K562 (cell line): Measurements from ENCODE around the gene TBX1.

Experiments
- FOXJ3 ChIP-seq: sonication (generic); formaldehyde crosslinking; IDR thresholded peaks from 2 replicates; pipeline ENCODE4 v1.4.0; 2020; ENCODE audit warnings: mild to moderate bottlenecking, missing genetic modification reagents
- NFIC ChIP-seq: fragments of 450-650 bp; IDR thresholded peaks from 2 replicates; pipeline ENCODE4 v1.6.1; 2017; ENCODE audit warnings: mild to moderate bottlenecking, inconsistent platforms
- POLR2AphosphoS5 ChIP-seq: IDR thresholded peaks from 2 replicates; pipeline ENCODE4 v1.6.1; 2011; ENCODE audit warnings: mild to moderate bottlenecking, low read depth, low read length, moderate library complexity; ENCODE audit not compliant: control insufficient read depth, insufficient read depth
- RBM39 ChIP-seq: fragments of 200-400 bp; formaldehyde crosslinking; optimal IDR thresholded peaks from 2 replicates; pipeline ENCODE3; 2018; ENCODE audit warnings: low read depth, low read length
- SP1 ChIP-seq: sonication (generic); formaldehyde crosslinking; IDR thresholded peaks from 2 replicates; pipeline ENCODE4 v1.8.1; 2022; ENCODE audit warnings: mild to moderate bottlenecking, missing genetic modification reagents
- STAG1 ChIP-seq: sonication (generic); formaldehyde crosslinking; IDR thresholded peaks from 2 replicates; pipeline ENCODE4 v1.5.0; 2020; ENCODE audit warnings: missing genetic modification reagents, borderline replicate concordance
- ZNF23 ChIP-seq: fragments of 250-450 bp; sonication (Bioruptor Pico); IDR thresholded peaks from 2 replicates; pipeline ENCODE4 v1.4.0; 2020; ENCODE audit warnings: mild to moderate bottlenecking
- TF ChIP-seq, protein P1 (sequence below): sonication (generic); formaldehyde crosslinking; IDR thresholded peaks from 2 replicates; pipeline ENCODE4 v1.8.0; 2022; ENCODE audit warnings: mild to moderate bottlenecking, low read depth, missing genetic modification reagents
- TF ChIP-seq, protein P2 (sequence below): fragments of 150-350 bp; conservative IDR thresholded peaks from 2 replicates; pipeline ENCODE4 v1.6.1; 2014; ENCODE audit warnings: low read length
- TF ChIP-seq, protein P3 (sequence below), 3 experiments: IDR thresholded peaks in 2 of 3; conservative IDR thresholded peaks in 1 of 3; 2 replicates each; pipeline ENCODE4 v1.5.1; 2011 to 2012; ENCODE audit warnings: low read length in 3 of 3, mild to moderate bottlenecking in 3 of 3, control low read depth in 2 of 3, improper control_type of control experiment in 1 of 3, inconsistent platforms in 1 of 3, low read depth in 1 of 3, mixed read lengths in 1 of 3, moderate library complexity in 1 of 3; ENCODE audit not compliant: insufficient read depth in 2 of 3
- TF ChIP-seq, protein P4 (sequence below), 2 experiments: fragments of 450-650 bp; IDR thresholded peaks; 2 replicates each; pipeline ENCODE4 v1.6.1; 2016
- TF ChIP-seq, protein P5 (sequence below): fragments of 450-650 bp; formaldehyde crosslinking; IDR thresholded peaks from 2 replicates; pipeline ENCODE4 v1.4.0; 2022; ENCODE audit warnings: missing genetic modification characterization

DNA sequence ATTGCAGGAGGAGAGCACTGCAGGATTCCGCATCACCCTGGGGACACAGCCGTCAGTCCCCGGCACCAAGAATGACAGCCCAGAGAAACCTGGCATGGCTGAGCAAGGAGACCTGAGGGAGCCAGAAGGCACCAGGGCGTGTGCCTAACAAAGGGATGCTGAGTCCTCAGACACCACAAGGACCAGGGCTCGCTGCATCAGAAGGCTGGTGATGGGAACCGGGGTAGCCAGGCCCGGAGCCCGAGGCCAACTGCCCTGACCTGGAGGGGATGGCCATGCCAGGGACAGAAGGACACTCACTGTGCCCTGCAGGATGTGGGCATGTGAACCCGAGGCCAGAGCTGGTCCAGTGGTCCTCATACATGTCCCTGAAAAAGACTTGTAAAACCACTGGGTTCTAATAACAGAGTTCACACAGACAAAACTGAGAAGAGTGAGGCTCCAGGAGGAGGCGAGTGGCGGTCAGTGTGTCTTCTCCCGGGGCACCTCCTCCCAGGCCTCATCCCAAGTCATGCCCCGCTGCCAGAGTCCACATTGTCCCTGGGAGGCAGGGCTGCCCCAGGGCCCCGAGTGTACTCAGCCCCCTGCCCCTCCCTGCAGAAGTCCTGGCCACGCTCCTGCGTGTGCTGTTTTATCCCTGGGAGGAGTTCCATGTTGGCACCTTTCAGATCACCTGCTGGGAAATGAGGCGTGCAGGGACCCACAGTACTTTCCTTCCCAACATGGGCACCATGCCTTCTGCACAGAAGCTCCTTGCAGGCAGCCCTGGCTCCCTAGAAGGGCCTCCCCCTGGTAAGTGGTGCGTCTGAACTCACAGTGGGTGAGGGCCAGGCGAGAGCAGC, 42.5 kb downstream of the TBX1 start:
- TF ChIP-seq, protein P1, sequence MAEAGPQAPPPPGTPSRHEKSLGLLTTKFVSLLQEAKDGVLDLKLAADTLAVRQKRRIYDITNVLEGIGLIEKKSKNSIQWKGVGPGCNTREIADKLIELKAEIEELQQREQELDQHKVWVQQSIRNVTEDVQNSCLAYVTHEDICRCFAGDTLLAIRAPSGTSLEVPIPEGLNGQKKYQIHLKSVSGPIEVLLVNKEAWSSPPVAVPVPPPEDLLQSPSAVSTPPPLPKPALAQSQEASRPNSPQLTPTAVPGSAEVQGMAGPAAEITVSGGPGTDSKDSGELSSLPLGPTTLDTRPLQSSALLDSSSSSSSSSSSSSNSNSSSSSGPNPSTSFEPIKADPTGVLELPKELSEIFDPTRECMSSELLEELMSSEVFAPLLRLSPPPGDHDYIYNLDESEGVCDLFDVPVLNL, result no peak
- TF ChIP-seq STAG1 (CRISPR knock-in tag) (no peak), NFIC (no peak), POLR2AphosphoS5 (no peak), SP1 (CRISPR knock-in tag) (no peak), RBM39 (no peak), ZNF23 (CRISPR knock-in tag) (no peak), FOXJ3 (no peak)
- TF ChIP-seq, protein P2, sequence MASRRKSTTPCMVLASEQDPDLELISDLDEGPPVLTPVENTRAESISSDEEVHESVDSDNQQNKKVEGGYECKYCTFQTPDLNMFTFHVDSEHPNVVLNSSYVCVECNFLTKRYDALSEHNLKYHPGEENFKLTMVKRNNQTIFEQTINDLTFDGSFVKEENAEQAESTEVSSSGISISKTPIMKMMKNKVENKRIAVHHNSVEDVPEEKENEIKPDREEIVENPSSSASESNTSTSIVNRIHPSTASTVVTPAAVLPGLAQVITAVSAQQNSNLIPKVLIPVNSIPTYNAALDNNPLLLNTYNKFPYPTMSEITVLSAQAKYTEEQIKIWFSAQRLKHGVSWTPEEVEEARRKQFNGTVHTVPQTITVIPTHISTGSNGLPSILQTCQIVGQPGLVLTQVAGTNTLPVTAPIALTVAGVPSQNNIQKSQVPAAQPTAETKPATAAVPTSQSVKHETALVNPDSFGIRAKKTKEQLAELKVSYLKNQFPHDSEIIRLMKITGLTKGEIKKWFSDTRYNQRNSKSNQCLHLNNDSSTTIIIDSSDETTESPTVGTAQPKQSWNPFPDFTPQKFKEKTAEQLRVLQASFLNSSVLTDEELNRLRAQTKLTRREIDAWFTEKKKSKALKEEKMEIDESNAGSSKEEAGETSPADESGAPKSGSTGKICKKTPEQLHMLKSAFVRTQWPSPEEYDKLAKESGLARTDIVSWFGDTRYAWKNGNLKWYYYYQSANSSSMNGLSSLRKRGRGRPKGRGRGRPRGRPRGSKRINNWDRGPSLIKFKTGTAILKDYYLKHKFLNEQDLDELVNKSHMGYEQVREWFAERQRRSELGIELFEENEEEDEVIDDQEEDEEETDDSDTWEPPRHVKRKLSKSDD, result no peak
- TF ChIP-seq, protein P3, sequence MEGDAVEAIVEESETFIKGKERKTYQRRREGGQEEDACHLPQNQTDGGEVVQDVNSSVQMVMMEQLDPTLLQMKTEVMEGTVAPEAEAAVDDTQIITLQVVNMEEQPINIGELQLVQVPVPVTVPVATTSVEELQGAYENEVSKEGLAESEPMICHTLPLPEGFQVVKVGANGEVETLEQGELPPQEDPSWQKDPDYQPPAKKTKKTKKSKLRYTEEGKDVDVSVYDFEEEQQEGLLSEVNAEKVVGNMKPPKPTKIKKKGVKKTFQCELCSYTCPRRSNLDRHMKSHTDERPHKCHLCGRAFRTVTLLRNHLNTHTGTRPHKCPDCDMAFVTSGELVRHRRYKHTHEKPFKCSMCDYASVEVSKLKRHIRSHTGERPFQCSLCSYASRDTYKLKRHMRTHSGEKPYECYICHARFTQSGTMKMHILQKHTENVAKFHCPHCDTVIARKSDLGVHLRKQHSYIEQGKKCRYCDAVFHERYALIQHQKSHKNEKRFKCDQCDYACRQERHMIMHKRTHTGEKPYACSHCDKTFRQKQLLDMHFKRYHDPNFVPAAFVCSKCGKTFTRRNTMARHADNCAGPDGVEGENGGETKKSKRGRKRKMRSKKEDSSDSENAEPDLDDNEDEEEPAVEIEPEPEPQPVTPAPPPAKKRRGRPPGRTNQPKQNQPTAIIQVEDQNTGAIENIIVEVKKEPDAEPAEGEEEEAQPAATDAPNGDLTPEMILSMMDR (IDR thresholded peaks at IDR 0.05 in 2 of 3, conservative IDR thresholded peaks at IDR 0.05 in 1 of 3; ENCODE audit: insufficient read depth in 2 of 3, low read depth in 1 of 3, low read length in 3 of 3), result no peak
- TF ChIP-seq, protein P4, sequence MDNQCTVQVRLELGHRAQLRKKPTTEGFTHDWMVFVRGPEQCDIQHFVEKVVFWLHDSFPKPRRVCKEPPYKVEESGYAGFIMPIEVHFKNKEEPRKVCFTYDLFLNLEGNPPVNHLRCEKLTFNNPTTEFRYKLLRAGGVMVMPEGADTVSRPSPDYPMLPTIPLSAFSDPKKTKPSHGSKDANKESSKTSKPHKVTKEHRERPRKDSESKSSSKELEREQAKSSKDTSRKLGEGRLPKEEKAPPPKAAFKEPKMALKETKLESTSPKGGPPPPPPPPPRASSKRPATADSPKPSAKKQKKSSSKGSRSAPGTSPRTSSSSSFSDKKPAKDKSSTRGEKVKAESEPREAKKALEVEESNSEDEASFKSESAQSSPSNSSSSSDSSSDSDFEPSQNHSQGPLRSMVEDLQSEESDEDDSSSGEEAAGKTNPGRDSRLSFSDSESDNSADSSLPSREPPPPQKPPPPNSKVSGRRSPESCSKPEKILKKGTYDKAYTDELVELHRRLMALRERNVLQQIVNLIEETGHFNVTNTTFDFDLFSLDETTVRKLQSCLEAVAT (IDR thresholded peaks at IDR 0.05), result no peak
- TF ChIP-seq, protein P5, sequence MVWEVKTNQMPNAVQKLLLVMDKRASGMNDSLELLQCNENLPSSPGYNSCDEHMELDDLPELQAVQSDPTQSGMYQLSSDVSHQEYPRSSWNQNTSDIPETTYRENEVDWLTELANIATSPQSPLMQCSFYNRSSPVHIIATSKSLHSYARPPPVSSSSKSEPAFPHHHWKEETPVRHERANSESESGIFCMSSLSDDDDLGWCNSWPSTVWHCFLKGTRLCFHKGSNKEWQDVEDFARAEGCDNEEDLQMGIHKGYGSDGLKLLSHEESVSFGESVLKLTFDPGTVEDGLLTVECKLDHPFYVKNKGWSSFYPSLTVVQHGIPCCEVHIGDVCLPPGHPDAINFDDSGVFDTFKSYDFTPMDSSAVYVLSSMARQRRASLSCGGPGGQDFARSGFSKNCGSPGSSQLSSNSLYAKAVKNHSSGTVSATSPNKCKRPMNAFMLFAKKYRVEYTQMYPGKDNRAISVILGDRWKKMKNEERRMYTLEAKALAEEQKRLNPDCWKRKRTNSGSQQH (CRISPR knock-in tag), result no peak
